HepG2 (cell line): ENCODE measurements around the gene ZNF638. TPM values are rescaled to one million over a fixed set of nuclear protein-coding genes. Genes with fewer than 3 reads are reported as not detected.

ENCODE experiments used
- ATAC-seq: fragments of 200-7000 bp; cut with Tn5 transposase; 3 replicates; pipeline ENCODE4 v1.9.1; 2020; ENCODE audit warnings: mild to moderate bottlenecking, moderate library complexity
- BruUV-seq: library from RNA; stranded (reverse); fragments of 400-500 nt; replicated peaks from 2 replicates; lab custom pipeline; 2021; lab: Mats Ljungman, UMichigan
- CTCF ChIA-PET: fragments of 300-600 bp; formaldehyde crosslinking; extraction: SDS; loops from one replicate; lab custom pipeline; 2021; ENCODE audit warnings: low total read pairs, inconsistent platforms, low intra/inter-chr PET ratio; lab: Yijun Ruan, JAX
- POLR2A ChIA-PET: fragments of 350-600 bp; sonication (Branson Sonifier 250); formaldehyde crosslinking; loops from one replicate; lab custom pipeline; 2020; ENCODE audit warnings: antibody characterized with exemption, inconsistent platforms; lab: Yijun Ruan, JAX
- DNase-seq: peaks from one replicate; pipeline ENCODE4 v3.0.0-alpha.2; 2015; ENCODE audit warnings: low spot score
- FAIRE-seq: peaks from 3 replicates; lab custom pipeline; 2011; peaks lifted over from hg19 to GRCh38; lab: Jason Lieb, UNC
- H2AFZ ChIP-seq: one replicate; pipeline ENCODE4 v1.6.1; 2011; ENCODE audit warnings: low read length, inconsistent platforms
- H3K27ac ChIP-seq: fragments of 300-600 bp; 3 replicates; pipeline ENCODE4 v1.8.0; 2011; ENCODE audit warnings: mixed run types, mild to moderate bottlenecking, mixed read lengths, low read length, inconsistent platforms; ENCODE audit not compliant: insufficient read depth; ENCODE audit errors: extremely low read length
- H3K27me3 ChIP-seq, 2 experiments: fragments of 200-600 bp in 1 of 2; 2 replicates in 1 of 2; 3 replicates in 1 of 2; pipeline versions ENCODE4 v1.6.0 to v1.8.0; 2011; ENCODE audit warnings: low read length in 2 of 2, mild to moderate bottlenecking in 2 of 2, moderate library complexity in 2 of 2, inconsistent platforms in 1 of 2; ENCODE audit not compliant: insufficient read depth in 2 of 2, control insufficient read depth in 1 of 2
- H3K36me3 ChIP-seq, 2 experiments: fragments of 200-600 bp in 1 of 2; replicated peaks in 1 of 2; 2 replicates in 1 of 2; 3 replicates in 1 of 2; pipeline versions ENCODE4 v1.5.1 to v1.8.0; 2011; ENCODE audit warnings: low read length in 2 of 2, inconsistent platforms in 1 of 2; ENCODE audit not compliant: insufficient read depth in 2 of 2, control insufficient read depth in 1 of 2
- H3K4me1 ChIP-seq: 2 replicates; pipeline ENCODE4 v1.5.1; 2012; ENCODE audit warnings: low read length, inconsistent platforms; ENCODE audit not compliant: insufficient read depth
- H3K4me2 ChIP-seq: 2 replicates; pipeline ENCODE4 v1.6.0; 2011; ENCODE audit warnings: low read depth, low read length, inconsistent platforms
- H3K4me3 ChIP-seq, 3 experiments: fragments of 200-600 bp in 1 of 3; sonication (generic), shearing (Covaris generic) in 1 of 3; replicated peaks in 1 of 3; 2 replicates each; pipeline ENCODE4 v1.5.1; 2011 to 2016; ENCODE audit warnings: low read length in 3 of 3, inconsistent platforms in 2 of 3, low read depth in 2 of 3, mild to moderate bottlenecking in 2 of 3, control low read depth in 1 of 3, mixed read lengths in 1 of 3; ENCODE audit not compliant: insufficient read depth in 1 of 3
- H3K79me2 ChIP-seq: one replicate; pipeline ENCODE4 v1.6.1; 2011; ENCODE audit warnings: low read length, inconsistent platforms; ENCODE audit not compliant: insufficient read depth
- H3K9ac ChIP-seq: 2 replicates; pipeline ENCODE4 v1.6.0; 2011; ENCODE audit warnings: mild to moderate bottlenecking, low read depth, low read length, inconsistent platforms; ENCODE audit not compliant: insufficient read depth
- H3K9me3 ChIP-seq: 2 replicates; pipeline ENCODE4 v1.5.1; 2012; ENCODE audit warnings: mild to moderate bottlenecking, low read length
- H4K20me1 ChIP-seq: 2 replicates; pipeline ENCODE4 v1.6.0; 2011; ENCODE audit warnings: inconsistent platforms, mild to moderate bottlenecking, low read length, moderate library complexity; ENCODE audit not compliant: insufficient read depth
- CCAR2 ChIP-seq: fragments of 200-400 bp; formaldehyde crosslinking; optimal IDR thresholded peaks from 2 replicates; pipeline ENCODE3; 2018; ENCODE audit warnings: low read depth, mild to moderate bottlenecking, low read length, moderate library complexity
- MATR3 ChIP-seq: sonication (generic); formaldehyde crosslinking; IDR thresholded peaks from 2 replicates; pipeline ENCODE4 v1.4.0; 2020; ENCODE audit warnings: missing genetic modification reagents
- PRMT3 ChIP-seq: sonication (generic); formaldehyde crosslinking; IDR thresholded peaks from 2 replicates; pipeline ENCODE4 v1.8.1; 2022; ENCODE audit warnings: low read depth, mild to moderate bottlenecking, moderate library complexity, missing genetic modification reagents, borderline replicate concordance
- SMAD9 ChIP-seq: sonication (generic); formaldehyde crosslinking; IDR thresholded peaks from 2 replicates; pipeline ENCODE4 v1.5.1; 2020; ENCODE audit warnings: mild to moderate bottlenecking, missing genetic modification reagents
- TFE3 ChIP-seq: IDR thresholded peaks from 2 replicates; pipeline ENCODE4 v1.6.1; 2016
- ZNF329 ChIP-seq: sonication (generic); formaldehyde crosslinking; IDR thresholded peaks from 2 replicates; pipeline ENCODE4 v1.9.0; 2021; ENCODE audit warnings: low read depth, mild to moderate bottlenecking, missing genetic modification reagents
- ZNF670 ChIP-seq: sonication (generic); formaldehyde crosslinking; IDR thresholded peaks from 2 replicates; pipeline ENCODE4 v1.8.0; 2022; ENCODE audit warnings: mild to moderate bottlenecking, missing genetic modification reagents, borderline replicate concordance
- ZSCAN31 ChIP-seq: sonication (generic); formaldehyde crosslinking; IDR thresholded peaks from 2 replicates; pipeline ENCODE4 v1.5.0; 2020; ENCODE audit warnings: low read depth, mild to moderate bottlenecking, missing genetic modification reagents
- WGBS: methylation state at CpG from one replicate; pipeline ENCODE4 v1.1.6; 2017; ENCODE audit warnings: low lambda C conversion rate; 5-methylcytosine and 5-hydroxymethylcytosine counted together
- in situ Hi-C: cut with HindIII; loops from 2 replicates; pipeline ENCODE4 v1.10.0; 2017; ENCODE audit warnings: low pct_unique_long_range_greater_than_20kb; ENCODE audit not compliant: extremely low pct_ligation_motif_present
- intact Hi-C: fragments of 100-400 bp; cut with micrococcal nuclease; formaldehyde crosslinking; loops from one replicate; pipeline ENCODE4 v1.10.0; 2022; ENCODE audit not compliant: unreplicated experiment
- polyA plus RNA-seq, 8 experiments: library from polyadenylated mRNA; depleted of rRNA in 3 of 8; stranded (reverse) in 7 of 8; unstranded in 1 of 8; fragments of >200 nt; fragmentation: Illumina TruSeq in 4 of 8; extraction: Trizol in 4 of 8; gene quantifications; 2 replicates each; pipeline versions ENCODE4 v1.2.1 to v1.2.3, GENCODE V29; 2011 to 2016; ENCODE audit warnings: low read depth in 4 of 8, missing spikeins in 1 of 8, mixed read lengths in 1 of 8; ENCODE audit not compliant: insufficient read depth in 1 of 8
- total RNA-seq, 5 experiments: library from RNA; depleted of rRNA; stranded (reverse); fragments of >200 nt; fragmentation: Illumina TruSeq; extraction: Trizol; gene quantifications; 2 replicates each; pipeline ENCODE4 v1.2.3, GENCODE V29; 2016; ENCODE audit warnings: low read depth in 1 of 5
- TF ChIP-seq, protein P1 (sequence below): sonication (generic); formaldehyde crosslinking; IDR thresholded peaks from 2 replicates; pipeline ENCODE4 v1.4.0; 2020; ENCODE audit warnings: missing genetic modification reagents, borderline replicate concordance

ZNF638 gene
- total and polyA plus RNA-seq, 2 of the 13 experiments (the other 11 are each of a cell fraction or from before 2014, with no cell fraction given): 92.7 to 144 TPM

- no peak overlapping the region for H3K4me2 ChIP-seq
- H3K27me3 ChIP-seq: no peaks in the 10 kb centered on the region
- intact Hi-C loops (no loop called here), in situ Hi-C loops (no loop called here)
- no peaks in the 10 kb centered on the region for H3K4me1 ChIP-seq
- no peaks in the 10 kb centered on the region for H4K20me1 ChIP-seq
- POLR2A ChIA-PET: no interaction called here
- no peak overlapping the region for H3K9ac ChIP-seq
- no peak for ATAC-seq
- TF ChIP-seq PRMT3 (CRISPR knock-in tag) (no peak), SMAD9 (CRISPR knock-in tag) (no peak), CCAR2 (no peak), ZSCAN31 (CRISPR knock-in tag) (no peak), ZNF329 (no peak), TFE3 (no peak), MATR3 (CRISPR knock-in tag) (no peak), ZNF670 (CRISPR knock-in tag) (no peak)
- TF ChIP-seq, protein P1, sequence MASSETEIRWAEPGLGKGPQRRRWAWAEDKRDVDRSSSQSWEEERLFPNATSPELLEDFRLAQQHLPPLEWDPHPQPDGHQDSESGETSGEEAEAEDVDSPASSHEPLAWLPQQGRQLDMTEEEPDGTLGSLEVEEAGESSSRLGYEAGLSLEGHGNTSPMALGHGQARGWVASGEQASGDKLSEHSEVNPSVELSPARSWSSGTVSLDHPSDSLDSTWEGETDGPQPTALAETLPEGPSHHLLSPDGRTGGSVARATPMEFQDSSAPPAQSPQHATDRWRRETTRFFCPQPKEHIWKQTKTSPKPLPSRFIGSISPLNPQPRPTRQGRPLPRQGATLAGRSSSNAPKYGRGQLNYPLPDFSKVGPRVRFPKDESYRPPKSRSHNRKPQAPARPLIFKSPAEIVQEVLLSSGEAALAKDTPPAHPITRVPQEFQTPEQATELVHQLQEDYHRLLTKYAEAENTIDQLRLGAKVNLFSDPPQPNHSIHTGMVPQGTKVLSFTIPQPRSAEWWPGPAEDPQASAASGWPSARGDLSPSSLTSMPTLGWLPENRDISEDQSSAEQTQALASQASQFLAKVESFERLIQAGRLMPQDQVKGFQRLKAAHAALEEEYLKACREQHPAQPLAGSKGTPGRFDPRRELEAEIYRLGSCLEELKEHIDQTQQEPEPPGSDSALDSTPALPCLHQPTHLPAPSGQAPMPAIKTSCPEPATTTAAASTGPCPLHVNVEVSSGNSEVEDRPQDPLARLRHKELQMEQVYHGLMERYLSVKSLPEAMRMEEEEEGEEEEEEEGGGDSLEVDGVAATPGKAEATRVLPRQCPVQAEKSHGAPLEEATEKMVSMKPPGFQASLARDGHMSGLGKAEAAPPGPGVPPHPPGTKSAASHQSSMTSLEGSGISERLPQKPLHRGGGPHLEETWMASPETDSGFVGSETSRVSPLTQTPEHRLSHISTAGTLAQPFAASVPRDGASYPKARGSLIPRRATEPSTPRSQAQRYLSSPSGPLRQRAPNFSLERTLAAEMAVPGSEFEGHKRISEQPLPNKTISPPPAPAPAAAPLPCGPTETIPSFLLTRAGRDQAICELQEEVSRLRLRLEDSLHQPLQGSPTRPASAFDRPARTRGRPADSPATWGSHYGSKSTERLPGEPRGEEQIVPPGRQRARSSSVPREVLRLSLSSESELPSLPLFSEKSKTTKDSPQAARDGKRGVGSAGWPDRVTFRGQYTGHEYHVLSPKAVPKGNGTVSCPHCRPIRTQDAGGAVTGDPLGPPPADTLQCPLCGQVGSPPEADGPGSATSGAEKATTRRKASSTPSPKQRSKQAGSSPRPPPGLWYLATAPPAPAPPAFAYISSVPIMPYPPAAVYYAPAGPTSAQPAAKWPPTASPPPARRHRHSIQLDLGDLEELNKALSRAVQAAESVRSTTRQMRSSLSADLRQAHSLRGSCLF (CRISPR knock-in tag): no peak
- 27% methylated on average over 3 of the region's 3 CpGs for WGBS
- no peak overlapping the region for H2AFZ ChIP-seq
- BruUV-seq: no TSS peak
- H3K9me3 ChIP-seq: no peaks in the 10 kb centered on the region
- no peaks in the 10 kb centered on the region for H3K79me2 ChIP-seq
- CTCF ChIA-PET: no interaction called here
- no peak overlapping the region for H3K27ac ChIP-seq
- FAIRE-seq: no peak
- no peak overlapping the region for H3K4me3 ChIP-seq
- no peaks in the 10 kb centered on the region for H3K36me3 ChIP-seq
- no peak for DNase-seq
Observed at GRCh38 chr2:71306762-71307161, 24.8 kb upstream of the ZNF638 start.
